Osteoblast (primary cell): ENCODE results near the gene MMP24OS. TPM values are rescaled to one million over a fixed set of nuclear protein-coding genes. Genes with fewer than 3 reads are reported as not detected.

Source experiments
- DNase-seq: peaks from one replicate; pipeline ENCODE4 v3.0.0; 2011; ENCODE audit warnings: low spot score, mixed read lengths; ENCODE audit not compliant: insufficient read length; ENCODE audit errors: missing footprints
- H2AFZ ChIP-seq: 2 replicates; pipeline ENCODE4 v1.6.0; 2011; ENCODE audit warnings: mild to moderate bottlenecking, low read length
- H3K27ac ChIP-seq: 2 replicates; pipeline ENCODE4 v1.5.1; 2011; ENCODE audit warnings: mild to moderate bottlenecking, low read depth, low read length, moderate library complexity
- H3K27me3 ChIP-seq: 2 replicates; pipeline ENCODE4 v1.6.0; 2012; ENCODE audit warnings: mild to moderate bottlenecking, control low read depth, inconsistent platforms, low read length, moderate library complexity; ENCODE audit not compliant: insufficient read depth
- H3K36me3 ChIP-seq: 2 replicates; pipeline ENCODE4 v1.5.1; 2011; ENCODE audit warnings: mild to moderate bottlenecking, low read length, control low read depth, moderate library complexity; ENCODE audit not compliant: insufficient read depth
- H3K4me1 ChIP-seq: 2 replicates; pipeline ENCODE4 v1.5.1; 2011; ENCODE audit warnings: mild to moderate bottlenecking, low read length, control low read depth, moderate library complexity; ENCODE audit not compliant: insufficient read depth
- H3K4me2 ChIP-seq: 2 replicates; pipeline ENCODE4 v1.6.0; 2011; ENCODE audit warnings: mild to moderate bottlenecking, low read length; ENCODE audit not compliant: insufficient read depth
- H3K4me3 ChIP-seq: fragments of 200-600 bp; sonication (generic); 3 replicates; pipeline ENCODE4 v1.5.1; 2012; ENCODE audit warnings: mild to moderate bottlenecking, low read length, inconsistent platforms; ENCODE audit not compliant: insufficient read depth
- H3K79me2 ChIP-seq: 2 replicates; pipeline ENCODE4 v1.6.0; 2012; ENCODE audit warnings: mild to moderate bottlenecking, low read length, control low read depth, inconsistent platforms; ENCODE audit not compliant: insufficient read depth
- H3K9me3 ChIP-seq: 2 replicates; pipeline ENCODE4 v1.5.1; 2011; ENCODE audit warnings: low read depth, low read length, control low read depth
- H4K20me1 ChIP-seq: 2 replicates; pipeline ENCODE4 v1.6.0; 2012; ENCODE audit warnings: mild to moderate bottlenecking, low read length, control low read depth; ENCODE audit not compliant: insufficient read depth
- CTCF ChIP-seq: IDR thresholded peaks from 2 replicates; pipeline ENCODE4 v1.5.1; 2011; ENCODE audit warnings: mild to moderate bottlenecking, low read depth, low read length, moderate library complexity; ENCODE audit errors: extremely low read depth
- total RNA-seq: library from RNA; depleted of rRNA; stranded (reverse); fragments of >200 nt; gene quantifications from 2 replicates; pipeline ENCODE4 v1.2.3, GENCODE V29; 2012

MMP24OS gene
- total RNA-seq, 1 donor = 22.1 TPM

- Histone ChIP-seq H2AFZ (no peak overlapping the region), H3K36me3 (peaks cover 2% of the 10 kb centered on the region), H3K4me2 (peak overlapping the region; percentile 14), H3K9me3 (no peaks in the 10 kb centered on the region), H4K20me1 (no peaks in the 10 kb centered on the region), H3K27me3 (no peaks in the 10 kb centered on the region), H3K4me1 (peaks cover 87% of the 10 kb centered on the region), H3K79me2 (no peaks in the 10 kb centered on the region), H3K27ac (peak overlapping the region; percentile 96), H3K4me3 (no peak overlapping the region)
- DNase-seq = peak; percentile 11
- no peak for TF ChIP-seq CTCF
Measured at GRCh38 chr20:35304956-35305355, 27.0 kb upstream of the MMP24OS start.

- H3K36me3 ChIP-seq = peaks cover 2% of the 10 kb centered on the region
Measured at GRCh38 chr20:35303735-35304491, 26.0 kb upstream of the MMP24OS start.

GRCh38 chr20:35303382-35303734 lies 25.4 kb upstream of the MMP24OS start:
- Histone ChIP-seq H3K36me3 (peaks cover 2% of the 10 kb centered on the region), H3K27ac (peak overlapping the region; percentile 96), H3K9me3 (no peaks in the 10 kb centered on the region), H4K20me1 (no peaks in the 10 kb centered on the region), H3K4me2 (peak overlapping the region; percentile 39), H3K4me1 (peaks cover 73% of the 10 kb centered on the region), H3K4me3 (no peak overlapping the region), H3K79me2 (no peaks in the 10 kb centered on the region), H2AFZ (peak overlapping the region; percentile 46), H3K27me3 (no peaks in the 10 kb centered on the region)
- DNase-seq = no peak
- no peak for TF ChIP-seq CTCF

More at GRCh38 chr20:35303735-35304491, 26.0 kb upstream of the MMP24OS start:
- H3K27me3 ChIP-seq = no peaks in the 10 kb centered on the region
- no peaks in the 10 kb centered on the region for H4K20me1 ChIP-seq
- no peak overlapping the region for H3K4me3 ChIP-seq
- H2AFZ ChIP-seq = peak overlapping the region; percentile 46
- H3K79me2 ChIP-seq = no peaks in the 10 kb centered on the region
- peak; percentile 90 for DNase-seq
- no peak overlapping the region for H3K4me2 ChIP-seq
- peak; percentile 92 for TF ChIP-seq CTCF
- H3K27ac ChIP-seq = peak overlapping the region; percentile 96
- peaks cover 79% of the 10 kb centered on the region for H3K4me1 ChIP-seq
- H3K9me3 ChIP-seq = no peaks in the 10 kb centered on the region

DNA sequence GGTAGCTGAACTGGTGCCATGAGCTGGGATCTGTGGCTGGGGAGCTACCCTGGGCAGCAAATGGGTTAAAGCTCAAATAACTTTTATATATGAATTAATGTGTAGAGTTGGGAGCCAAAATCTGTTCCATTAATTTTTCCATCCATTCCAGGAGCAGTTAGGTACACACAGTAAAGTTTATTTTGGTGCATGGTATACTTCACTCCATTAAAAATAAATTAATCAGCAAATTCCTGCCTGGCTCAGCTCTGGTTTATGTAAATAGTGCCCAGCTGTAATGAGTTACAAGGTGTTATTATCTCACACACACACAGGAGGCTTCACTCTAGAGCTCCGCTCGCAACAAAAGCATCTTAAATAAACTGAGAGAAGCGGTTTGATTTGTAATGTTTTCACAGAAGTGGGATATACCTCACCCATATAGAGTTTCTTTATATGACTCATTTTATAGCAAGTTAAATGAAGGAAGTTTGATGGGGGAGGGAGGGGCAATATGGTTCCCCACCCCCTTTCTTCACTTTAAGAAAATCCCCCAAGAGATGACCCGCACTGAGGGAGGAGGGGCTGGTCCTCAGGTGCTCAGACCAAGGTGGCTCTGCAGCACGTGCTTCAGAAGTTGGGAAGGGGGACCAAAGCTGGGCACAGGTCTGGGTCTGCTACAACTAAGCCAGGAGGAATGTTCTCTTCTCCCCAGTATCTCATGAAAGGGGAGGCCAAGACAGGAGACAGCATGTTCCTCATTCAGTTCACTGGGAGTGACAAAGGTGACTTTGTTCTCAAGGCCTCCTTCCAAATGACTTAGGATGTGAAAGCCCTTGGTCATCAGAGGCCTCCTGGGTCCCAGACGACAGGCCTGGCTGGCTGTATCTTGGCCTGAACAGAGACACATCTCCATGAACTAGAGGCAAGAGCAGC lies 24.8 kb upstream of the MMP24OS start:
- DNase-seq = peak; percentile 91
- peaks cover 66% of the 10 kb centered on the region for H3K4me1 ChIP-seq
- no peak overlapping the region for H3K4me3 ChIP-seq
- no peaks in the 10 kb centered on the region for H3K79me2 ChIP-seq
- peaks cover 2% of the 10 kb centered on the region for H3K36me3 ChIP-seq
- no peak for TF ChIP-seq CTCF
- H3K9me3 ChIP-seq = no peaks in the 10 kb centered on the region
- H3K27me3 ChIP-seq = no peaks in the 10 kb centered on the region
- H2AFZ ChIP-seq = no peak overlapping the region
- no peaks in the 10 kb centered on the region for H4K20me1 ChIP-seq
- H3K27ac ChIP-seq = peak overlapping the region; percentile 96
- H3K4me2 ChIP-seq = peak overlapping the region; percentile 39
